ENCODE measurements around the gene NEK1. TPM values are rescaled to one million over a fixed set of nuclear protein-coding genes. Genes with fewer than 3 reads are reported as not detected.

The NEK1 gene
- 5.9 and 6.4 TPM in 2 replicates for total RNA-seq (2014; rRNA removed; shearing (Covaris generic))

- DNase-seq (ENCODE audit: low read depth), result peak; percentile 87
These were observed at the start of gene NEK1 for GRCh38 chr4:169611991-169612870. NEK1 (minus strand) TSS chr4:169612583; CDS start chr4:169602630, 9,953 bp downstream.

- DNase-seq (ENCODE audit: low read depth), result no peak
These were observed 49.4 kb upstream of the NEK1 start for GRCh38 chr4:169661761-169662160.

- no peak for DNase-seq (ENCODE audit: low read depth)
These were observed 48.5 kb upstream of the NEK1 start for GRCh38 chr4:169660929-169661328.

GRCh38 chr4:169659716-169660670, 47.6 kb upstream of the NEK1 start:
- peak; percentile 97 for DNase-seq (ENCODE audit: low read depth)

GRCh38 chr4:169658975-169659715, 46.8 kb upstream of the NEK1 start:
- peak; percentile 3 for DNase-seq (ENCODE audit: low read depth)

GRCh38 chr4:169658196-169658595, 45.8 kb upstream of the NEK1 start:
- DNase-seq (ENCODE audit: low read depth), result no peak

- DNase-seq (ENCODE audit: low read depth), result no peak
These were observed 45.2 kb upstream of the NEK1 start for GRCh38 chr4:169657470-169658107.

- DNase-seq (ENCODE audit: low read depth), result no peak
These were observed 43.0 kb upstream of the NEK1 start for GRCh38 chr4:169655401-169655800.

GRCh38 chr4:169652535-169652934, 40.2 kb upstream of the NEK1 start:
- no peak for DNase-seq (ENCODE audit: low read depth)

- no peak for DNase-seq (ENCODE audit: low read depth)
These were observed 38.0 kb upstream of the NEK1 start for GRCh38 chr4:169650227-169650936.

- DNase-seq (ENCODE audit: low read depth), result no peak
These were observed 37.3 kb upstream of the NEK1 start for GRCh38 chr4:169649545-169650226.

- no peak for DNase-seq (ENCODE audit: low read depth)
These were observed 33.2 kb upstream of the NEK1 start for GRCh38 chr4:169645627-169646026.

- DNase-seq (ENCODE audit: low read depth), result no peak
These were observed 32.4 kb upstream of the NEK1 start for GRCh38 chr4:169644802-169645201.

- DNase-seq (ENCODE audit: low read depth), result no peak
These were observed 28.0 kb upstream of the NEK1 start for GRCh38 chr4:169640261-169640870.

- DNase-seq (ENCODE audit: low read depth), result no peak
These were observed 22.6 kb upstream of the NEK1 start for GRCh38 chr4:169634975-169635374.

GRCh38 chr4:169632896-169633295, 20.5 kb upstream of the NEK1 start:
- no peak for DNase-seq (ENCODE audit: low read depth)

- no peak for DNase-seq (ENCODE audit: low read depth)
These were observed 17.7 kb upstream of the NEK1 start for GRCh38 chr4:169630069-169630468.

- no peak for DNase-seq (ENCODE audit: low read depth)
These were observed 16.2 kb upstream of the NEK1 start for GRCh38 chr4:169628579-169628978.

GRCh38 chr4:169627307-169627706, 14.9 kb upstream of the NEK1 start:
- no peak for DNase-seq (ENCODE audit: low read depth)

Measured in RPMI7951 (cell line).